HG02938 (cell line): ENCODE results near the gene COPA.
A peak's percentile ranks its signal among the peaks of the same experiment; 100 is the strongest.

Source experiments
- ATAC-seq: cut with Tn5 transposase; IDR thresholded peaks from one replicate; pipeline ENCODE4 v1.9.1; 2021; ENCODE audit warnings: mild to moderate bottlenecking, moderate library complexity; ENCODE audit not compliant: unreplicated experiment

COPA gene

GRCh38 chr1:160271025-160271424 lies 72.0 kb downstream of the COPA start:
- ATAC-seq = no peak

DNA sequence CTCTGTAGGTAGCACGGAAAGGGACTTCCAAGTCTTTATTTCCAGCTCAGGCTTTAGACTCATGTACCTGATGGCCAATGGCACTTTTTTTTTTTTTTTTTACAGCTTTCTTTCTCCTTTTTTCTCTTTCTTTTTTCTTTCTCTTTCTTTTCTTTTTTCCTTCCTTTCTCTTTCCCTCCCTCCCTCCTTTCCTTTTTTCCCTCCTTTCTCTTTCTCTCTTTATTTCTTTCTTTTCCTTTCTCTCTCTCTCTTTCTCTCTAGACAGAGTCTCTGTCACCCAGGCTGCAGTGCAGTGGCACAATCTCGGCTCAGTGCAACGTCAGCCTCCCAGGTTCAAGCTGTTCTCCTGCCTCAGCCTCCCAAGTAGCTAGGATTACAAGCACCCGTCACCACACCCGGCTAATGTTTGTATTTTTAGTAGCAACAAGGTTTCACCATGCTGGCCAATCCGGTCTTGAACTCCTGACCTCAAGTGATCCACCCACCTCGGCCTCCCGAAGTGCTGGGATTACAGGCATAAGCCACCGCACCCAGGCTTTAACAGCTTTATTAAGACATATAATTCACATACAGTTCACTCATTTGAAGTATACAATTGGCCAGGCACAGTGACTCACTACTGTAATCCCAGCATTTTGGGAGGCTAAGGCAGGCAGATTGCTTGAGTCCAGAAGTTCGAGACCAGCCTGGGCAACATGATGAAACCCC lies 75.6 kb downstream of the COPA start:
- ATAC-seq = no peak

- ATAC-seq = no peak
Observed at GRCh38 chr1:160264795-160265307, 78.2 kb downstream of the COPA start.

DNA sequence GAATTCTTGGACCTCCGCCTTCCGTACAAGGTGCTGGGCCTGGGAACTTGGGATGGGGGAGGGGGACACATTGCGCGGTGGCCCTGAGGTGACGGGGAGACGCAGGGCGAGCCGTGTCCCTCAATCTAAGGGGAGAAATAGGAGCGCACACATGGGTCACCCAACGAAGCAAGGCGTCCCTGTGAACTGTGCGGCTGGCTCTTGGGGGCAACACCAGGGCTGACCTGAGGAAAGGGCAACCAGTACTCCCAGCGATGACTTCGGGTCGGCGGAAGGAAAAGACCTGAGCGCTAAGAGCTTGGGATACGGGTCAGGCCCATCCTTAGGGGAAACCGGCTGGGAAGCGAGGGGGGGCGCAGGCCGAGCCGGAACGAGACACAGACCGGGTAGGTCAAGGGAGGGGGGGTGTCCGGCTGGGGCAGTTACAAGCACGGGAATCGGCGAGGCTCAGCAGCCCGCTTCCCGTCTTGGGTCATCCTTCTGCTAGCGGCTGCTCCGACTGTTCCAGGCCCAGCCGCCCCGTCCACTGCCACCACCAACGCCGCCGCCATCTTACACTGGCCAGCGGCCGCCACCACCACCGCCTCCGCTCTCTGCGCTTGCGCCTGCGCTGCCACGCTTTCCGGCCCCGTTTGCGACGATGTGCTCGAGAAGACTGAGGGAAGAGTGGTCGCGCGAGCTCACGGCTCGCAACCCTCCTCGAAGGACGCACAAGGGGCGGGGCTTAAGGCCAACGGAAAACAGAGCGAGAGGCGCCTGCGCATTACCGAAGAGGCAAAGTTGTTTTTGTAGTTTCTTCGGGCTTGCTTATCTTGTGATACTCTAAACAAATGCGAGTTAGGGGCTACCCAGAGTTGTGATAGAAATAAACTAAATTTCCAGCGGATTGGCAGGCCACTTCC lies 80.9 kb downstream of the COPA start, which contains the start of gene DCAF8:
Gene DCAF8, minus strand, starts transcription at position 657 of the 902 bp plus-strand sequence. CDS start 18,541 bp downstream, outside the sequence.
- peak; percentile 80 for ATAC-seq

DNA sequence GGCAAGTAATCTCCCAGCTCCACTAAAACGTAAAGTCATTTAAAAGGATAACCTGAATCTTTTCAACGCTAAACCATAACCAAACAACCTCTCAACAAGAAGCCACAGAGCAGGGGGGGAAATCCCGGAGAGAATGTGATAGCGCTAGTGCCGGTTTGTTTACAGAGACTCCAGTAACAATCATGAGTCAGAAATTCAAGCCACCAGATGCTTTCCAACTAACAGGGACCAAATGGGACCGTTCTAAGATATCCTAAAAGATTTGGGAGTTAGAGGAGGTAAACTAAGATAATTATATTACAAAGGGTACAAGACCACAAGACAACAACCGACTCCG lies 81.5 kb downstream of the COPA start:
- ATAC-seq = peak; percentile 39

- ATAC-seq = no peak
Observed at GRCh38 chr1:160260406-160261382, 82.4 kb downstream of the COPA start.

GRCh38 chr1:160258177-160258798 lies 84.8 kb downstream of the COPA start:
- no peak for ATAC-seq

- no peak for ATAC-seq
Observed at GRCh38 chr1:160257411-160258015, 85.5 kb downstream of the COPA start.

DNA sequence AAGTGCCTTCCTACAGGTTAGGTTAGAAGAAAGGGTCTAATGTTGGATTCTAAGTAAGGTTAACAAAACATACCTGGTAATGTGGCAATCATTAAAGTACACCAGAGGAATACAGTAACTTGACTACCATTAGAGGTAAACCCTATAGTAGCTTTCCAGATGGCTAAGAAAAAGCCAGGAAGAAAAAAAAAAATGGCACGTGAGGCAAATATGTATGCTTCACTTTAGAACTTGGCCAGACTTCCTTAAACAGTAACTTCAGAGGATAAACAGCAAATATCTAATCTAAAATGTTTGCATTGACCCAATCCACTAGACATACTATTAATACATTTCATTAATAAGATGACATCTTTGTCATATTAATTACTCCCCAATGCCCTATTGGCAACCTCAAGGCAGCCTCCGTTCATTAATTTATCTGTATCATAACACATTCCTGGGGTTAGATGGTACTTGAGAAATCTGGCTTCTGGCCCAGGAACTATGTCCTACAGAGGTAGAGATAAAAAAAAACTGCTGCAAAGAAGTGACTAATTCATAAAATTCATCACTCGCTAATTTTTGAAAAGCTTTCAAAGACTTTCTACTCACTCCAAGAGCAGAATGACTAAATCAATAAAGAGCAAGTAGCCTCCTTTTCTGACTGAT lies 86.5 kb downstream of the COPA start:
- ATAC-seq = no peak

DNA sequence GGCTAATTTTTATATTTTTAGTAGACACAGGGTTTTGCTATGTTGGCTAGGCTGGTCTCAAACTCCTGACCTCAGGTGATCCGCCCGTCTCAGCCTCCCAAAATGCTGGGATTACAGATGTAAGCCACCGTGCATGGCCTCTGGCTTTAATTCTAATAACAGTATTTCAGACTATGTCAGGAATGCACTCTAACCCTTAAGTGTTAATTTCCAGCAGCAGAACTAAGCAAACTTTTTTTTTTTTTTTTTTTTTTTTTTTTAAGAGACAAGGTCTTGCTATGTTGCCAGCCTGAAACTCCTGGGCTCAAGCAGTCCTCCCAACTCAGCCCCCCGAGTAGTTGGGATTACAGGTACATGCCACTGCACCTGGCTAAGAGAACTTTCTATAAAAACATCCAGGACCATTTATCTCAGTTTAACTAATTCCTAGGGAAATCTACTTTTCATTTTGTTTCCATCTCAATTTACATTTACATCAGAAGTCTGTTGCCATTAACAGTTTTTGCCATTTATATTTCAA lies 87.2 kb downstream of the COPA start:
- ATAC-seq = no peak

DNA sequence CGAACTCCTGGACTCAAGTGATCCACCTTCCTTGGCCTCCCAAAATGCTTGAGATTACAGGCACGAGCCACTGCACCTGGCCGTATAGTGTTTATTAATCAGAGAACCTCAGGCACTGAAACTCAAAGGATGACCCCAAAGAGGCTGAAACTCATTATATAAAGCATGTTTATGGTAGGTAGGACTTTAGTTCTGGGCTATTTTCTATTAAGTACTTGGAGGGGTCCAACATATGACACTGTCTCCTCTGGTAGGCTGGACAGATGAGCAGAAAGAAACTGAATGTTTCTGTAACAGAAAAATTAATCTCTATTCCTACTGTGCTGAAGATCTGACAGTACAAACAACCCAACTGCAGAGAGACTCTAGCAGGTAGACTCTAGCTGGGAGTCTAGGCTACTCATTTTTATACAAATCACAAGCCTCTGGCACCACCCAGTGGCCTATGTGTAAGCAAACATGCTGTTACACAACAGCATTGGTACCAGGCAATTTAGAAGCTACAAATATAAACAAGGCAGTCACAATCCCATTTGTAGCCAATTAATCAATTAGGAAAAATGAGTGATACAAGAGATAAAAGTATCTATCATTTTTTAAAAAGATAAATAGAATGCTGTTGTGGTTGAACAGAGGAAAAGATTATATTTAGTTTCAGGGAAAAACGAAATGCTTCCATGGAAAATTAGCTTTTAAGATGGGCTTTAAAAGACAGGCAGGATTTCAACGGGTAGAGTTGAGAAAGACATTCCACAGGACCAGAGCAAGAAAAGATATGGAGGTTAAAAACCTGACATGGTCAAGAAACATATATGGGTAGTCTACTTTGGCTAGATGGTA lies 91.1 kb downstream of the COPA start:
- ATAC-seq = no peak

GRCh38 chr1:160251011-160251410 lies 92.0 kb downstream of the COPA start:
- ATAC-seq = no peak

- ATAC-seq = no peak
Observed at GRCh38 chr1:160247053-160247452, 96.0 kb downstream of the COPA start.

DNA sequence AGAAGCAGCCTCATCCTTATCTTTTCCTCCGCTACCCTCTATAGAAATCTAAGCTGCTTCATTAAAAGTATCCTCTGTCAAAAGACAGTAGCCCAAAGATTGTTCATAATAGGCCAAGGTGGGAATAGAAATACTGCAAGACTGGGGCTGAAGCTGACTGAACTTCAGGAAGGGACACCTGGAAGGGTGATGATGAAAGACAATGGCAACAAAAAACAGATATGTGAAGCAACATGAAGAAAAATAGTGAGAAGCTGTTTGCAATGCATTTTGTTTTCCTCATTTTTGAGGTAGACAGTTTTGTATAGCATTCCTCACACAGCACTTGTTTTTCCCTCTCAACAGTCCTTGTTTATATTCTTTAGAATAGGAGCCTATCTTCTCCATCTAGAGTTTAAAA lies 97.6 kb downstream of the COPA start:
- ATAC-seq = no peak

DNA sequence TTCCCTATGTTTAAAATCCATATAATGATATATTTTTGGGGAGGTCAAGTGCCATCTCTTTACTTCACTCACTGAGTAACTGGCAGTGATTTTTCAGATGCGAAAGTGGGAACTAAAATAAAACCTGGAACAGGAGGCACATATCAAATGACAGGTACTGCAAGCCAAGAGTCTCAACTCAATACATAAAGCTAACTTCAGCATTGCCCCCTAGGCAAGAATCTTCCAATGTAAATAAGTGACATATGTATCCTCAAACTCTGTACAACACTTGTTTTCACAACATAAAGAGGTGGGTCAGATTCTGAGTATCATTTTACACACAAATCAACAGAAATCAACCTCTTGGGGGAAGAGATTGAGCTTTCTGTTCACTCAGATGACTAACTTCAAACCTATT lies 98.8 kb downstream of the COPA start:
- no peak for ATAC-seq

DNA sequence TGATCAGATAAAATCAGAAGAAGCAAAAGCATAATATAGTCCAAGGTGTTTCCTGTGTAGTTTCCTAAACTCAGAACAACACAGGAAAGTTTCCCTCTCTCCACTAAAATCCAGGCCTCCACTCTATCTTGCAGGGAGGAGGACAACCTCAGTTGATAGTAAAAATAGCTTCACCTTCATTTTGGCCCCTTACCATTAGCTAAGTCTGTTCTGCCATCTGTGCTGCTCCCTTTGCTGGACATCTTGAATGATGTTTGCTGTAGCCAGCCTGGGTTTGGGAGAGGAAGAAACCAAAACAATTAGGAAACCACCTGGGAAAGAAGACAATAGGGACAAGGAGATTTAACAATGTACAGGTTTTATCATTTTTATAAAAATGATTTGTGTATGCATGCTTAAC lies 99.3 kb downstream of the COPA start:
- no peak for ATAC-seq

DNA sequence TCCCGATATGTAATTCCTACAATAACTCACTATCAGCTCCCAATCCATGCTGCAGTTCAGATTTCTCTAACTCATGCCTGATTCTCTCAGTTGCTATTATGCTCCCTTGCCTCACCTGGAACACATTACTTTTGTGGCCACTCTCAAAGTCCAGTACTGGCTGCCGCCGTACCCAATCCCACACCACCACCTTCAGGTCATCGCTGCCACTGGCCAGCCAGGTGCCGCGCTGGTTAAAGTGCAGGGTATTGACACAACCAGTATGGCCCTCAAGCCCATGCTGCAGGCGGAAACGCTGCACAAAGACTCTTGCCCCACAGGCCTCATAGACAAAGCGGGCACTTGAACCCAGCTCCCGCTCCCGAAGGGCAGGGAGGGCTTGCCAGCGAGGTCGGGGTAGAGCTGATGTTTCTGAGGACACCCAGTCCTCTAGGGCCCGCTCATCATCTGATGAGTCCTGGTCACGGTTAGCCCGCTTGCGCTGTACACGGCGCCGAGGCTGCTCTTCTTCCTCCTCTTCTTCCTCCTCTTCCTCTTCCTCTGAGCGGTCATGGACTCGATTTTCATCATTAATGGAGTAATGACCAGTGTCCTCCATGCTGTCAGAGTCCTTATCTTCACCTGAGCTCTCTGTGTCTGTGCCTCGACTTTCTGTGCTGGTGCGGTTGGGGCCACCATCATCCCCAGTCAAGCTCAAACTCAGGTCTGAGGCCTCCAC lies 103.3 kb downstream of the COPA start:
- no peak for ATAC-seq
